Measurements from ENCODE around the gene FNIP1.
"Not testable (repeated sequence)": the region's sequence is repeated elsewhere in the genome, so short reads cannot be mapped to it uniquely, and the experiment has no call there.

FNIP1 gene

DNA sequence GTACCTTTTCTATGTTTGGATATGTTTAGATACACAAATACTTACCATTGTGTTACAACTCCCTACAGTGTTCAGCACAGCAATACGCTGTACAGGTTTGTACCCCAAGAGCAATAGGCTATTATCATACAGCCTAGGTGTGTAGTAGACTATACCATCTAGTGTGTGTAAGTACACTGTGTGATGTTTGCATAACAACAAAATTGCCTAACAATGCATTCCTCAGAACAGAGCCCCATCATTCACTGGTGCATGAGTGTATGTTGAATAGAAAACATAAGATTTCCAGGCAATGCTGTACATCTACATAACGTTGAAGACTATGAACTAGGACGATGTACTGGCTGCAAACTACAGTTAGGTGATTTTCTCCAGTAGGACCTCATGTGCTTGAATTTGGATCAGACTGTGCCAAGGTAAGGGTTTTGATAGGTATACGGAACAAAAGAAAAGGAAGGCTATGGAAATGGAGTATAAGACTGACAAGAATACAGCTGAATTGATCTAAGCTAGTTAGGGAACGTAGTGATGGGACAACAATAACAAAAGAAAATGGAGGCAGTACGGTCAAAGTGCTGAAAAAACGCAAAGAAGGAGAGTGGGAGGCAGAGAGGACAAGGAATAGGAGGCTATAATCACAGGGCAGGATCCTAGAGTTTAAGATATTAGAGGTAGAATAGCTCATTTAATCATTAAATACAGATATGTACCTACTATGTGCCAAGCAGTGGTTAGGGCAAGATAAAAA lies 46.9 kb downstream of the FNIP1 start:
- DNase-seq (ENCODE audit: low spot score) = no peak

- DNase-seq (ENCODE audit: low spot score) = no peak
These were observed 47.7 kb downstream of the FNIP1 start for GRCh38 chr5:131749138-131749537.

DNA sequence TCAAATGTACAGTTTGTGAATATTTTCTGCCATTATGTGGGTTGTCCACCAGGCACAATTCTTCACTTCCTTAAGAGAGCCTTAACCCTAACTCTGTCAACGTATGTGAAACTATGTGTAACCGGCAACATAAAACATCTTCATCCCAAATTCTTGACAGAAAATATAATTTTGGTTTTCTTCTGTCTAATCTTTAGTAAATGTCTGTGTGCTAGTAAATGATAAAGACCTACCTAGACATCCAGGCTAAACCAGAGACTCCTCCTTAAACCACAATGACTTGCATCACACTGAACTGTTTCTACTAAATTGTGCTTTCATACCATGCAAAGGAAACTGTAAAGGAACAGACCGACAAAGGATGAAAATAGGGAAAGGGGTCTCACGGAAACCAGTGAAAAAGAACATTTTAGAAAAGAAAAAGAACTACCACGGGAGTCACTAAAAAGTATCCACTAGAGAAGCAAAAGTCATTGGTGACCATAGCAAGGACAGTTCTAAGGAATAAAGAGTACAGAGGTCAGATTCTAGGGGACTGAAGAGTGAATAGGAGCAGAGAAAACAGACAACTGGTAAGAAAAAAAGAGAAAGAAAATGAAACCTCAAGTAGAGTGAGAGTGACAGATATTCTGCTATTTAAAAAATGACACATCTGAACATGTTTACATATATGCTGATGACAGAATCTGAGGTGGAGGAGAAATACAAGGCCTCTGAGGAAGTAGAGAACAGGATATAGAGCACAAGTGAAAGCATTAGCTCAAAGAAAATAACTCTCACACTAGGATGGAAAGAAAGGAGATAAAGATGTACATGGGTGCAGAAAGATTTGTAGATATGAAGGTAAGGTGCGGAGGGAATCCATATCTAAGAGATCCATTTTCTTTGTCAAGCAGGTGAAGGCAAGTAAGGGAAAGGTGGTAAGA lies 49.4 kb downstream of the FNIP1 start:
- DNase-seq (ENCODE audit: low spot score) = peak; percentile 20

DNA sequence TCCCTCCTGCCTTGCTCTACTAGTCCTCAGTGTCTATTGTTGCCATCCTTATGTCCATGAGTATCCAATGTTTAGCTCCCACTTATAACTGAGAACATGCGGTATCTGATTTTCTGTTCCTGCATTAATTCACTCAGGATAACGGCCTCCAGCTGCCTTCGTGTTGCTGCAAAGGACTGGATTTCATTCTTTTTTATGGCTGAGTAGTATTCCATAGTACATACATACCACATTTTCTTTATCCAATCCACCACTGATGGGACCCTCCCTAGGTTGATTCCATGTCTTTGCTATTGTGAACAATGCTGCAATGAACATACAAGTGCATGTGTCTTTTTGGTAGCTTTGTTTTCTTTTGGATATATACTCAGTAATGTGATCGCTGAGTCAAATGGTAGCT lies 50.4 kb downstream of the FNIP1 start:
- no peak for DNase-seq (ENCODE audit: low spot score)

DNA sequence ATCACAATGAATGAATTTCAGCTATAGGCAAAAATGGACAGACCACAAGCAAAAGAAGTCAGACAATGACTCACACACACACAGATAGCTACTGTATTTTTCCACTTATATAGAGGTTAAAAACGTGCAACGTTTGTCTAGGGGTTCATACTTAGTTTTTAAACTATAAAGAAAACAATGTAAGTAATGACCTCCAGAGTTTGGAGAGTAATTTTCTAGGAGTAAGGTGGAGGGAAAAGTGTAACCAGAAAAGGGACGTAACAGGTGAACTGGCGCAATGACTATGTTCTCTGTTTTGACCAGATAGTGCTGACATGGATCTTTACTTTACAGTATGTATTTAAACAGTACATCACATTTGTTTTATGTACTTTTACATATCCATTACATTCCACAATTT lies 51.1 kb downstream of the FNIP1 start:
- no peak for DNase-seq (ENCODE audit: low spot score)

- no peak for DNase-seq (ENCODE audit: low spot score)
These were observed 51.7 kb downstream of the FNIP1 start for GRCh38 chr5:131745155-131745554.

- no peak for DNase-seq (ENCODE audit: low spot score)
These were observed 56.3 kb downstream of the FNIP1 start for GRCh38 chr5:131740477-131740876.

DNA sequence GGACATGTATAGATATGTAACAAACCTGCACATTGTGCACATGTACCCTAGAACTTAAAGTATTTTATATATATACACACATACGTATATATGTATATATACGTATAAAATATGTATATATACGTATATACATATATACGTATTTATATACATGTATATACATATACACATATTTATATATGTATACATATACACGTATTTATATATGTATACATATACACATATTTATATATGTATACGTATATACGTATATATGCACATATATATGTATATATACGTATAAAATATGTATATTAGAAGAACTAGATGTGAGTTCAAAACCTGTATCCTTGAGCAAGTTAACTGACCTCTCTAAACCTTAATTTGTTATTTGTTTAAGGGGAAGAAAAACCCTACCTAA lies 61.4 kb downstream of the FNIP1 start:
- no peak for DNase-seq (ENCODE audit: low spot score)

DNA sequence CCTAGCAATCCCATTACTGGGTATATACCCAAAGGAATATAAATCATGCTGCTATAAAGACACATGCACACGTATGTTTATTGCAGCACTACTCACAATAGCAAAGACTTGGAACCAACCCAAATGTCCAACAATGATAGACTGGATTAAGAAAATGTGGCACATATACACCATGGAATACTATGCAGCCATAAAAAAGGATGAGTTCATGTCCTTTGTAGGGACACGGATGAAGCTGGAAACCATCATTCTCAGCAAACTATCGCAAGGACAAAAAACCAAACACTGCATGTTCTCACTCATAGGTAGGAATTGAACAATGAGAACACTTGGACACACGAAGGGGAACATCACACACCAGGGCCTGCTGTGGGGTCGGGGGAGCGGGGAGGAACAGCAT lies 61.9 kb downstream of the FNIP1 start:
- DNase-seq (ENCODE audit: low spot score) = not testable (repeated sequence)

DNA sequence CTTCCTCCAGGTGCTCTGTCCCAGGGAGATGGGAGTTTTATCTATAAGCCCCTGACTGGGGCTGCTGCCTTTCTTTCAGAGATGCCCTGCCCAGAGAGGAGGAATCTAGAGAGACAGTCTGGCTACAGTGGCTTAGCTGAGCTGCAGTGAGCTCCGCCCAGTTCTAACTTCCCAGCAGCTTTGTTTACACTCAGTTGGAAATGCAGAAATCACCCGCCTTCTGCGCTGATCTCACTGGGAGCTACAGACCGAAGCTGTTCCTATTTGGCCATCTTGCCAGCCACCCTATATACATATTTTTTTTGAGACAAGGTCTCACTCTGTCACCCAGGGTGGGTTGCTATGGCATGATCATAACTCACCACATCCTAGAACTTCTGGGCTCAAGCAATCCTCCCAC lies 67.5 kb downstream of the FNIP1 start:
- not testable (repeated sequence) for DNase-seq (ENCODE audit: low spot score)

- DNase-seq (ENCODE audit: low spot score) = not testable (repeated sequence)
These were observed 72.7 kb downstream of the FNIP1 start for GRCh38 chr5:131724089-131724488.

GRCh38 chr5:131720714-131721113 lies 76.1 kb downstream of the FNIP1 start:
- DNase-seq (ENCODE audit: low spot score) = no peak

DNA sequence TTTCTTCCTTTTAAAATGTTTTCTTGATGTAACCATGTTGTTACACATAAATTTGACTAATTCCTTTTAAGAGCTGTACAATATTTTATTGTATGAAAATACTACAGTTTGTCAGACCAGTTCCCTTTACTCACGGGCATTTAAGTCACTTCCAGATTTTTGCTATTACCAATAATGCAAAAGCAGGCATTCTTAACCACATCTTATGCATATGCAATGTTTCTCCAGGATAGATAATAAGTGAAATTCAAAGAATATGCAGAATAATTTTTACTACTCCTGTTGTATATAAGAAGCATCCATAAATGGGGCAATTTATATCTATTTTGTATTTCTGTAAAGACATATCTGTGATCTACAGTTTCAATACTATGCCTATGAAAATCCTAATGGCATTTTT lies 77.3 kb downstream of the FNIP1 start:
- DNase-seq (ENCODE audit: low spot score) = no peak

- DNase-seq (ENCODE audit: low spot score) = no peak
These were observed 78.3 kb downstream of the FNIP1 start for GRCh38 chr5:131718487-131719014.

DNA sequence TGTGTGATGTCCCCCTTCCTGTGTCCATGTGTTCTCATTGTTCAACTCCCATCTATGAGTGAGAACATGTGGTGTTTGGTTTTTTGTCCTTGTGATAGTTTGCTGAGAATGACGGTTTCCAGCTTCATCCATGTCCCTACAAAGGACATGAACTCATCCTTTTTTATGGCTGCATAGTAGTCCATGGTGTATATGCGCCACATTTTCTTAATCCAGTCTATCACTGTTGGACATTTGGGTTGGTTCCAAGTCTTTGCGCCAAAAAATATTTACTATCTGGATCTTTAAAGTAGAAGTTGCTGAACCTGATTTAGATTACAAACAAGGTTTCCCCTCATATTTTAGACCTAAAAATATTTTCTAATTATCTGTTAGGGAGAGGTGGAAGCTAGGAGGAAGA lies 79.7 kb downstream of the FNIP1 start:
- not testable (repeated sequence) for DNase-seq (ENCODE audit: low spot score)

DNA sequence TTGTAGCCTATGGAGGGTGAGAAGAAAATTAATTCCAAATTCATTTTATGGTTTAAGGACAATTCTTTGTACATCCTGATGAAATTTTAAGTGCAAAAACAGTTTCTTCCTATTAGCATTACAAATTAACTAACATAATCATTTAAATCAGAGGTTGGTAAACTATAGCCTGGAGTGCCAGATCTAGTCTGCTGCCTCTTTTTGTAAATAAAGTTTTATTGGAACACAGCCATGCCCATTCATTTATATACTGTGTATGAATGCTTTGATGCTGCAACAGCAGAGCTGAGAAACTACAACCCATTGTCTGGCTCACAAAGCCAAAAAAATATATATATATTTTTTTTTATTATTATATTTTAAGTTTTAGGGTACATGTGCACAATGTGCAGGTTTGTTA lies 80.2 kb downstream of the FNIP1 start:
- no peak for DNase-seq (ENCODE audit: low spot score)

DNA sequence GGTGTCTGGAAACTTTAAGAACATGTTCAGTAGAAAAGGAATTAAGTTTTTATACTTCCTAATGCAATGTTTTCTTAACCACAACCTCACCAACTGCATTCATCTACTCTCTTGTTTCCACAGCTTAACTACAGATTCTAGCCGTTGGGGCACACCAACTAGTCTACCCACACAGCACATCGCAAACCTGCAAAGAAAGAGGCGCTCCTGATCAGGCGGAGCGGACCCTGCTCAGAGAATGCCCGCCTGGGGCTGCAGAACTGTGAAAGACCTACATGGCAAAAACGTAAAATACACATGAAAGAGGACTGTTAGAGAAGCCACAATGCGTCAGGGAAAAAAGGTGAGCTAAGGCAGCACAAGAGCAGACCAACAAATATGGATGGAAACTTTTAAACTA lies 86.4 kb downstream of the FNIP1 start:
- DNase-seq (ENCODE audit: low spot score) = no peak

- no peak for DNase-seq (ENCODE audit: low spot score)
These were observed 87.8 kb downstream of the FNIP1 start for GRCh38 chr5:131709043-131709442.

DNA sequence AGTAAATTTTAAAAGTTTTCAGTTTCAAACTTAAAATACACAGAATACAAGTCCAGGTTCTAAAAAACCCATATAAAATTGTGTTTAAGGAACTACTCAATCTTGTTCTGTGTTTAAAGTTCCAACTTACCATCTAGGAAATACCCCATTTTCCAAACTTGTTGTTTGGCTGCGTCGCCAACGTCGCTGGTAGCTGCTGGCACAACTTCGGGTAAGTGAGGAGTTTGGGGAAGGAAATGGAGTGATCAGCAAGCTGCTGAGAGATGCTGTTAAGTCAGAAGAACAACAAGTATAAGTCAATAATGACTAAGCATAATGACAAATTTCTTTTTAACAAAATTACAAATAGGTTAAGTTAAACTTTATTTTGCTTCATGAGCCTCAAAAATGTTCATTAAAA lies 90.5 kb downstream of the FNIP1 start:
- DNase-seq (ENCODE audit: low spot score) = no peak

DNA sequence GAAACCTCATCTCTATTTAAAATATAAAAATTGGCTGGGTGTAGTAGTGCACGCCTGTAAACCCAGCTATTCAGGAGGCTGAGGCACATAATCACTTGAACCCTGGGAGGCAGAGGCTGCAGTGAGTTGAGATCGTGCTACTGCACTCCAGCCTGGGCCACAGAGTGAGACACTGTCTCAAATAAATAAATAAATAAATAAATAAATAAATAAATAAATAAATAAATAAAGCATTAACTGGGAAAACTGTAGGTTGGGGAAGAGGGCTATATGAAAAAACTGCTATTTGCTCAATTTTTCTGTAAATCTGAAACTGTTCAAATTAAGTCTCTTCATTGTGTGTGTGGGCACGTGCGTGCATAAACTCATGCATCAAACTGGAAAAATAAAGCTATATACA lies 101.9 kb downstream of the FNIP1 start:
- no peak for DNase-seq (ENCODE audit: low spot score)

GRCh38 chr5:131693894-131694293 lies 102.9 kb downstream of the FNIP1 start:
- DNase-seq (ENCODE audit: low spot score) = no peak

GRCh38 chr5:131685516-131686171 lies 111.2 kb downstream of the FNIP1 start:
- no peak for DNase-seq (ENCODE audit: low spot score)

GRCh38 chr5:131684595-131684994 lies 112.2 kb downstream of the FNIP1 start:
- no peak for DNase-seq (ENCODE audit: low spot score)
